ENCODE results near the gene PLEKHA3. TPM values are rescaled to one million over a fixed set of nuclear protein-coding genes. Genes with fewer than 3 reads are reported as not detected.

PLEKHA3 gene
- total RNA-seq, 1 experiment from 2014 or later, result 30.5 TPM

DNA sequence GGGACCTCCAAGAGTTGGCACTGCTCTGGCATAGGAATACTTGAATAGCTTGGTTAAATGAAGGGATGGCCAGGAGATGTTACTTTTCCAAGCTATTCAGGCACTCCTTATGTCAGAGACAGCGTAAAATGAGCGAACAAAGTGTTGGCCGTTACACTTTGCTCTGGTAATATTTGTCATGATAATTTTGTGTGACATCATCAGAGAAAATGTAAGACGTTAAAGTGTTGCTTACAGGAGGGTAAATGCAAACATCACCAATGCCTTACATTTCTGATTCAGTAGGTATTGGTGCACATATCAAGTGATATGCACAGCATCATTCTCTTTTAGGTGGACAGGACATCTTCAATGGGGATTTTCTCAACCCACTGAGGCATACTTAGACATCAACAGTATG lies 46.0 kb downstream of the PLEKHA3 start:
- intact Hi-C loops (cut with micrococcal nuclease; ENCODE audit: unreplicated experiment), result no loop called here
- Histone ChIP-seq H3K4me3 (ENCODE audit: low read depth in 2 of 2, low read length in 2 of 2) (no peak overlapping the region), H3K27ac (ENCODE audit: low read length) (no peak overlapping the region), H3K36me3 (ENCODE audit: control insufficient read depth, insufficient read depth, low read length) (no peaks in the 10 kb centered on the region), H3K9me3 (ENCODE audit: control insufficient read depth, insufficient read depth, low read depth, low read length) (no peaks in the 10 kb centered on the region), H3K27me3 (ENCODE audit: control insufficient read depth, insufficient read depth, low read length) (no peaks in the 10 kb centered on the region), H3K4me1 (ENCODE audit: control insufficient read depth, insufficient read depth, low read length) (peaks cover 7% of the 10 kb centered on the region; the same call in 1 of the 2 replicates)
- POLR2A ChIA-PET, result no interaction called here
- CTCF ChIA-PET, result no interaction called here
- DNase-seq (ENCODE audit: low read depth, low spot score), result no peak
- TF ChIP-seq, protein P1, sequence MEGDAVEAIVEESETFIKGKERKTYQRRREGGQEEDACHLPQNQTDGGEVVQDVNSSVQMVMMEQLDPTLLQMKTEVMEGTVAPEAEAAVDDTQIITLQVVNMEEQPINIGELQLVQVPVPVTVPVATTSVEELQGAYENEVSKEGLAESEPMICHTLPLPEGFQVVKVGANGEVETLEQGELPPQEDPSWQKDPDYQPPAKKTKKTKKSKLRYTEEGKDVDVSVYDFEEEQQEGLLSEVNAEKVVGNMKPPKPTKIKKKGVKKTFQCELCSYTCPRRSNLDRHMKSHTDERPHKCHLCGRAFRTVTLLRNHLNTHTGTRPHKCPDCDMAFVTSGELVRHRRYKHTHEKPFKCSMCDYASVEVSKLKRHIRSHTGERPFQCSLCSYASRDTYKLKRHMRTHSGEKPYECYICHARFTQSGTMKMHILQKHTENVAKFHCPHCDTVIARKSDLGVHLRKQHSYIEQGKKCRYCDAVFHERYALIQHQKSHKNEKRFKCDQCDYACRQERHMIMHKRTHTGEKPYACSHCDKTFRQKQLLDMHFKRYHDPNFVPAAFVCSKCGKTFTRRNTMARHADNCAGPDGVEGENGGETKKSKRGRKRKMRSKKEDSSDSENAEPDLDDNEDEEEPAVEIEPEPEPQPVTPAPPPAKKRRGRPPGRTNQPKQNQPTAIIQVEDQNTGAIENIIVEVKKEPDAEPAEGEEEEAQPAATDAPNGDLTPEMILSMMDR (IDR thresholded peaks at IDR 0.05), result no peak
- no peak for TF ChIP-seq POLR2AphosphoS5 (IDR thresholded peaks at IDR 0.05; ENCODE audit: low read depth, low read length)
- TF ChIP-seq SIN3A (IDR thresholded peaks at IDR 0.05; ENCODE audit: borderline replicate concordance, insufficient read depth, low read depth, low read length), result no peak
- TF ChIP-seq, protein P2, sequence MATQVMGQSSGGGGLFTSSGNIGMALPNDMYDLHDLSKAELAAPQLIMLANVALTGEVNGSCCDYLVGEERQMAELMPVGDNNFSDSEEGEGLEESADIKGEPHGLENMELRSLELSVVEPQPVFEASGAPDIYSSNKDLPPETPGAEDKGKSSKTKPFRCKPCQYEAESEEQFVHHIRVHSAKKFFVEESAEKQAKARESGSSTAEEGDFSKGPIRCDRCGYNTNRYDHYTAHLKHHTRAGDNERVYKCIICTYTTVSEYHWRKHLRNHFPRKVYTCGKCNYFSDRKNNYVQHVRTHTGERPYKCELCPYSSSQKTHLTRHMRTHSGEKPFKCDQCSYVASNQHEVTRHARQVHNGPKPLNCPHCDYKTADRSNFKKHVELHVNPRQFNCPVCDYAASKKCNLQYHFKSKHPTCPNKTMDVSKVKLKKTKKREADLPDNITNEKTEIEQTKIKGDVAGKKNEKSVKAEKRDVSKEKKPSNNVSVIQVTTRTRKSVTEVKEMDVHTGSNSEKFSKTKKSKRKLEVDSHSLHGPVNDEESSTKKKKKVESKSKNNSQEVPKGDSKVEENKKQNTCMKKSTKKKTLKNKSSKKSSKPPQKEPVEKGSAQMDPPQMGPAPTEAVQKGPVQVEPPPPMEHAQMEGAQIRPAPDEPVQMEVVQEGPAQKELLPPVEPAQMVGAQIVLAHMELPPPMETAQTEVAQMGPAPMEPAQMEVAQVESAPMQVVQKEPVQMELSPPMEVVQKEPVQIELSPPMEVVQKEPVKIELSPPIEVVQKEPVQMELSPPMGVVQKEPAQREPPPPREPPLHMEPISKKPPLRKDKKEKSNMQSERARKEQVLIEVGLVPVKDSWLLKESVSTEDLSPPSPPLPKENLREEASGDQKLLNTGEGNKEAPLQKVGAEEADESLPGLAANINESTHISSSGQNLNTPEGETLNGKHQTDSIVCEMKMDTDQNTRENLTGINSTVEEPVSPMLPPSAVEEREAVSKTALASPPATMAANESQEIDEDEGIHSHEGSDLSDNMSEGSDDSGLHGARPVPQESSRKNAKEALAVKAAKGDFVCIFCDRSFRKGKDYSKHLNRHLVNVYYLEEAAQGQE (IDR thresholded peaks at IDR 0.05; ENCODE audit: insufficient read depth in 1 of 2, low read depth in 2 of 2, low read length in 1 of 2), result no peak
- no peak for TF ChIP-seq TCF7L2 (IDR thresholded peaks at IDR 0.05; ENCODE audit: low read depth, low read length)
- in situ Hi-C loops (cut with HindIII; ENCODE audit: low pct_unique_long_range_greater_than_20kb, low sequenced_read_pairs), result no loop called here
- no peak for ATAC-seq
- BruUV-seq (replicated peaks), result no TSS peak

DNA sequence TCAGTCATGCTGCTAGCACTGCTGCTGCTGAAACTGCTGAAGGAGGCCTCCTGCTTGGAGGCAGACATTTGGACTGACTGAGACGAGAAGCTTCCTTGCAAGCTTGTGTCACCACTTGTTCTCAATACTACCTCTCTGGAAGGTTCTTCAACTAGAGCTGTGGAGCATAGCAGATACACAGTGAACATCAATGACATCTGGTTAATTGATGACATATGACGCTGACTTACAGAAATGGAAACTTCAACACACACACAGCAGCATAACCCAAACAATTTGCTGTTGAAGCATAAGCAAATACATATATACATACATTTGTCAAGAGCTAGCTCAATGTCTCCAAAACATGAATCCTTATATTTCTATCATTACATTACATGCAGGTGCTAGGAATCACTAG lies 47.3 kb downstream of the PLEKHA3 start:
- intact Hi-C loops (cut with micrococcal nuclease; ENCODE audit: unreplicated experiment) (no loop called here), in situ Hi-C loops (cut with HindIII; ENCODE audit: low pct_unique_long_range_greater_than_20kb, low sequenced_read_pairs) (no loop called here)
- ChIA-PET CTCF (no interaction called here), POLR2A (interaction anchor here (0.6 kb wide), 1 partner anchor 16 kb away, joined by 3 read pairs; no protein-coding TSS in a partner anchor)
- DNase-seq (ENCODE audit: low read depth, low spot score) (no peak), ATAC-seq (no peak)
- no peaks in the 10 kb centered on the region for H3K27me3 ChIP-seq (ENCODE audit: control insufficient read depth, insufficient read depth, low read length)
- no peaks in the 10 kb centered on the region for H3K9me3 ChIP-seq (ENCODE audit: control insufficient read depth, insufficient read depth, low read depth, low read length)
- H3K27ac ChIP-seq (ENCODE audit: low read length), result no peak overlapping the region
- H3K36me3 ChIP-seq (ENCODE audit: control insufficient read depth, insufficient read depth, low read length), result no peaks in the 10 kb centered on the region
- TF ChIP-seq TCF7L2 (IDR thresholded peaks at IDR 0.05; ENCODE audit: low read depth, low read length) (no peak), POLR2AphosphoS5 (IDR thresholded peaks at IDR 0.05; ENCODE audit: low read depth, low read length) (no peak), SIN3A (IDR thresholded peaks at IDR 0.05; ENCODE audit: borderline replicate concordance, insufficient read depth, low read depth, low read length) (no peak)
- TF ChIP-seq, protein P2 (IDR thresholded peaks at IDR 0.05; ENCODE audit: insufficient read depth in 1 of 2, low read depth in 2 of 2, low read length in 1 of 2), result no peak
- TF ChIP-seq, protein P1 (IDR thresholded peaks at IDR 0.05), result no peak
- peaks cover 7% of the 10 kb centered on the region; the same call in 1 of the 2 replicates for H3K4me1 ChIP-seq (ENCODE audit: control insufficient read depth, insufficient read depth, low read length)
- BruUV-seq (replicated peaks), result no TSS peak
- H3K4me3 ChIP-seq (ENCODE audit: low read depth in 2 of 2, low read length in 2 of 2), result no peak overlapping the region
